Non-pigmented ciliary epithelial cell (primary cell): Measurements from ENCODE around the gene PHF21B.

Source experiments
- DNase-seq: peaks from one replicate; pipeline ENCODE4 v3.0.0-alpha.2; 2010; ENCODE audit warnings: low read depth

The PHF21B gene

DNA sequence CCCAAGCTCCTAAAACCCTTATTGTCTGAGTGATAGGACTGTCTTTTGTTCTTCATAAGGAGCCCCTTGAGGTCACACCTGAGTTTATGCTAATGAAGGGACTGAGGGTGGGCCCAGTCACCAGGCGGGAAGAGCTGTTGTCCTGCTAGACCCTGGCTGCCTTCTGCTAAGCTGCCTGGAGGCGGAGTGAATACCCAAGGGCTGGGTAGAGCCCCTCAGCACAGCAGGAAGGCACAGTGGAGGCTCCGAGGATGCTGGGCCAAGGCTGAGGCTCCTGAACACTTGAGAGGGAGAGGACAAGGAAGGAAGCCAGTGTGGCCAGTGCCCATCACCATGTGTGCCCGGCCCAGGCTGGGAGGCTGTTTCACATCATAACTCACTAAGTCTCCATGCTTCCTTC is 4.8 kb upstream of the PHF21B start:
- DNase-seq, result no peak

DNA sequence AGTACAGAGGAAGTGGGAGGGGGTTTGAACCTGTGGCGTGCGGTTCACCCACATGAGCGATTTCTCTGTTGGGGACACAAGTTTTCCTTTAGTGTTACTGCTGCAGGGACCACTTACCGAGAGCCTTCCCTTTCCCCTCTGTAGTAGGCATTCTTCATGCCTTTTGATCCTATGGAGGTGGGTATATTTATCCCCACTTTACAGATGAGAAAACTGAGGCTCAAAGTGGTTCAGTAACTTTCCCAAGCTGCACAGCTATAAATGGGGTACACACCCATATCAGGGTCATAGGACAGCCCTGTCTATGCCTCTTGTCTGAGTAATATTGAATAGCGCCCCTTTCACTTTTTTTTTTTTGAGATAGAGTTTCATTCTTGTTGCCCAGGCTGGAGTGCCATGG is 3.3 kb upstream of the PHF21B start:
- no peak for DNase-seq

DNA sequence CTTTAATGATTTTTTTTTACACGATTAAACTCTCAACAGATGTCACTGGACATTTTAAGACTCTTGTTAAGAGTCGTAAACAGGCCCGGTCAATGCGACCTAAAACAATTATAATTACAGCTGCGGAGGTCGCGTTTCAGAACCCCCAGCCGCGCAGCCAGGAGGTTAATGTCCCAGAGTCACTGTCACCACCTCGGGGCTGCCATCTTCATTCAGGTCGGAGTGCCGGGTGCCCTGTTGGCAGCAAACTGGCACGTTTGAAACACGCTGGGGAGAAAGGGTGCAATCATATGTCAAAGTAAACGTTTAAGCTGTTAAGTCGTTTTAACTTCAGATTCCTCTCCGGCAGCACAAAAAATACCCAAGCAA is 711 bp upstream of the PHF21B start:
- no peak for DNase-seq

GRCh38 chr22:45008751-45009605 is 827 bp downstream of the PHF21B start:
- no peak for DNase-seq

- DNase-seq, result no peak
Observed at GRCh38 chr22:45008186-45008681, 1.6 kb downstream of the PHF21B start.

DNA sequence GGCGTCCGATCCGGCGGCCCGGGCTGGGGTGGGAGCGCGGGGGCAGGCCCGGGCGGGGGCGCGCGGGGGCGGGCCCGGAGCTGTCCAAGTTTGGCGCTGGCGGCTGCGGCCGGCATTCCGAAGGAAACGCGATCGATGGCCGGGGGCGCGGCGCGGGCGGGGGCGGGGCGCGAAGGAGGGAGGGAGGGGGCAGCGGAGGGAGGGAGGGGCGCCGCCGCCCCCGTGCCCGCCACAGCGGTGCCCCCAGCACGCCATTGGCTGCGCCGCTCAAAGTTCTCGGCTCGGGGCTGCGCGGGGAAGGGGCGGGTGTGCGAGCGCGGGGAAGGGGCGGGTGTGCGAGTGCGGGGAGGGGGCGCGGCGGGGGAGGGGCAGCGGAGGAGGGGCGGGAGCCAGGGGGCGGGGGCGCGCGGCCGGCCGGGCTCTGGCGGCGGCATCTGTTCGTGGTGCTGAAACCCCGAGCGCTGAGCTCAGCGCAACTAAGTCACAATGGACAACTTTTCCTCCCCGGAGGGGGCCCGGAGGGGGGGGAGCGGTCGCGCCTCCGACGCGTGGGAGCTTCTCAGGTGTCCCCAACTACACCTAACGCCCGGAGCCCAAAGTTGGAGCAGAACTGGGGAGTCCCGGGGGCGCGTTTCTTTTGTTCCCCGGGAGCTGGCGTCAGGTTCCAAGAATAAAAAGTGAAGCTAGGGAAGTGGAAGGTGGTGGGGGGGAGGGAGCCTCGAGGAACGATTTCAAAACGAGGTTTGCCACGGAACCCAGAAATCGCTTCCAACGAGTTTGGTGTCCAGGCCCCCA is 2.2 kb downstream of the PHF21B start:
- no peak for DNase-seq

DNA sequence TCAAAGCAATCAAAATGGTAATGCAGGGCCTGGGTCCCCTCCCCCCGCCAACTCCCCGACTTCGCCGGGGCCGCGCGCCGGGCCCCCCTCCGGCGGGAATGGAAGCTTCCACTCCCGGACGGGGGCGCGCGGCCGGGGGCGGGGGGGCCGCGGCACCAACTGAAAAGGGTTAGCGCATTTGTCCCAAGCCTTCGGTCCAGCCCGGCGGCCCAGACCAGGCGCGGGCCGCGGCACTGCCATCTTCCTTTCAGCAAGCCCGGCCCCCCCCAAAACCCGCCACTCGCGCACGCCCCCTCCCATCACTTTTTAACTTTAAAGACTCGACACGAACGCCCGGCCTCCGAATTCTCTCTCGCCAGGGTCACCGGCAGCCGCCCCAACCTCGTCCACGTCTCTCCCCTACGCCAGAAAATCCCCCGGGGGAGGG is 2.8 kb downstream of the PHF21B start:
- no peak for DNase-seq

GRCh38 chr22:45006111-45006963 is 3.5 kb downstream of the PHF21B start:
- no peak for DNase-seq

GRCh38 chr22:45001653-45002052 is 8.2 kb downstream of the PHF21B start:
- DNase-seq, result no peak

GRCh38 chr22:45000330-45000729 is 9.5 kb downstream of the PHF21B start:
- no peak for DNase-seq

DNA sequence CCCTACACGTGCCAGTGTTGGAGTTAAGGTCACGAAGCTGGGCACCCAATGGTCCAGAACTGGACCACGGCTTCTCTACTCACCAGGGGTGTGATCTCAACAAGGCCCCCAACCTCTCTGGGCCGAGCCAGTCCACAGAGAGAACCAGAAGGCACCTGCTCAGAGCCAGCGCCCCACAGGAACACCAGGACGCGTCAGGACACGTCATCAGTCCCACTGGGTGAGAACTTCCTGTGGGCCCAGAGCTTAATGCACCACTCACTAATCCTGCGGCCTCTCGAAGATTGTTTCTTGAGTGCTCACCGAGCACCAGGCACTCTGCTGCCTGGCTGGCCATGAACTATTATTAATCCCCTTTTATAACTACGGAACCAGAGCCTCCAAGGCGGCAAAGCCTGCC is 10.1 kb downstream of the PHF21B start:
- DNase-seq, result no peak

GRCh38 chr22:44999231-44999630 is 10.6 kb downstream of the PHF21B start:
- no peak for DNase-seq

- DNase-seq, result no peak
Observed at GRCh38 chr22:44998296-44998695, 11.5 kb downstream of the PHF21B start.

DNA sequence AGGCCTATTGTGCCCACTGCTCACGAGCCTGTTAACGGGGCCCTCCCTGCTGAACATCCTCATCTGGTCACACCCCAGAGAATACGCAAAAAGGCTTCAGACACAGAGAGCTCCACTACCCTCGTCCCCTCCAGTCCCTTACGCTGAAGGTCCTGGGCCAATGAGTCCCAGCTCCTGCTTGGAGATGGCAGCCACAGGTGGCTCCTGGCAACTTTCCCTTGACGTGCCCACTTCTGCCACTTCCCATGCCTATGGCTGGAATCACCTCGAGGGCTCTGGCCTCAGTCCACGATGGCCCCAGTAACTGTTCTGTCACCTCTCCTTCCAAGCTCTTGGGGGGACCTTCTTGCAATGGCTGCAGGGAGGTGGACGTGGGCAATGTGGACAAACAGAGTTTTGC is 12.7 kb downstream of the PHF21B start:
- no peak for DNase-seq

- no peak for DNase-seq
Observed at GRCh38 chr22:44996648-44997047, 13.2 kb downstream of the PHF21B start.

DNA sequence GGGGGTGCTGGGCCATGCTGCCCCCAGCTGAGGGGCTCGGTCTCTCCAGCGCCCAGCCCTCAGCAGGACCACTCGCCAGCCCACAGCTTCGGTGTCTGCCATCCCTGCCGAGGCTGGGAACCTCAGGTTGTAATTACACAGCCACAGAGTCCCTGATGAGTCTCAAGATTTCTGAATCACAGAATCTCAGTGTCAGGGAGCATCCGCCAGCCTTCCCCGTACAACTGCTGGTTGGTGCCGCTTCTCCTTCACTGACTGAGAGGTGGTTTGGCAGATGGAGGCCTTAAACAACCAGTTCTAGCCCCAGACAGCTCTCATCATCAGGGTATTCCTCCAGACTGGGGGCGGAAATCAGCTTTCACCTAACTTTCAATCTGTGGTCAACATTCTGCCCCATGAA is 13.7 kb downstream of the PHF21B start:
- DNase-seq, result no peak

DNA sequence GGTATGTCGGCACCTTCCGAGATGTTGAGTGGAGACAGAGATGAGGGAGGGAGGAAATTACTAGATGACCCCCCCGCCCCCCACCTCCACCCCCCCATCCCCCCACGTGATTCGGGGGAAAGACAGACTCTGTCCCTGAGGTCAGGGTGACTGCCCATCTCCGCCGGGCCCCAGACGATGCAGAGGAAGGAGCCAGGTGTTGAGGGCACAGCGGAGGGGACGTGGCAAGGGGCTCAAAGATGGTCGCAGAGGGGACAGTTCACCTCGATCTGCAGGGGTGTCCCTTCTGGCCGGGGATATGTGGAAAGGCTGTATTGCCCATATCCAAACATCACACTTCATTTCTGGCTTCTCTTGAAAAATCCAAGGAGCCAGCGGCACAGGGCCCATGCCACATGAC is 14.1 kb downstream of the PHF21B start:
- DNase-seq, result no peak

DNA sequence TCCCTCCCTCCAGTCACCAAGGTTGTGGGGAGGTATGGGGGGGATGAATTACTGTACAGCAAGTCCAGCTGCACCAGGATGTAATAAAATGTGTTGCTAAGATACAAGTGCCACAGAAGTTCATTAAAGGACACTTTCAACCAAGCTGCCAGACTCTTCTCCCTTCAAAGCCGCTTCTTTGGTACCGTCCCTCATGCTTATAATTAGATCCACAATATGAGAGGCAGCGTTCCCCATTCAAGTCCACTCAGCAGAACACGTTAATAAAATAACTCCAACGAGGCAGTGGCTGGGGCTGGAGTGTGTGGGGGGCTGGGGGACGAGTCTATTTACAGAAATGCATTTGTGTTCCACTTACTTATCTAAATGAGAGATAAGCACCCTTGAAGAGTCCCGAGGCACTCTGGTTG is 14.7 kb downstream of the PHF21B start:
- DNase-seq, result no peak

GRCh38 chr22:44994399-44995104 is 15.3 kb downstream of the PHF21B start:
- DNase-seq, result no peak

DNA sequence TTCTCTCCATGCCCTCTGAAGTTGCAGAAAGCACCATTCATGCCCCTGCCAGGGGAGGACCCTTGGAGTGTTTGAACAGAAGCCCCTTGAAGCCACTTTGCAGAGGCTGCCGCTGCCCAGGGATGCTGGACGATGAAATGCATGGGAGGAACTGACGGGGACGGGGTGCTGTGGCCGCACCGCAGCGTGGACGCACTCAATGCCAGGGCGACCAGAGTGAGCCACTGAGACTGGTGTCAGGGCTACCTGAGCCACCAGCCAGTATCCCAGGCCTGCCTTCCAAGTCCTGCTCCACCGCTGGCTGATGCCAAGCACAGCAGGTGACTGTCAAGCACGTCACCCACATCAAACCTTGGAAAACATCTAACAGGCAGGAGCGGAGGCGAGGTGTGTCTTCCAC is 17.6 kb downstream of the PHF21B start:
- DNase-seq, result no peak

GRCh38 chr22:44991218-44991617 is 18.6 kb downstream of the PHF21B start:
- DNase-seq, result no peak

DNA sequence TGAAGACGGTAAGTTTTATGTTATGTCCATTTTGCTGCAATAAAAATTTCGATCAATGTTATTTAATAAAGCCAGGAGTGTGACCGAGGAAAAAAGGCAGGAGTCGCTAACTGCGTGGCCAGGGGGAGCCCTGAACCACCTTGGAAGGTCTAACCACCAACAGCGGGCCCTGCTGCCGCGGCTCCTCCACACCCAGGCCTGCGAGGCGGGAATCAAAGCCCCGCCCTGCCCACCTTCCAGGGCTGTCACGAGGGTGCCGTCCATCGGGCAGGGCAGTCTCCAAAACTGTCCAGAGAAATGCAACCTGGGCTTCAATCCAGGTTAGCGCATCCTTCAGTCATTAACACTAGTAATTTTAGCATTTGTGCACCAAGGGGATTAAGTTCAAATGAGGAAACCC is 19.0 kb downstream of the PHF21B start:
- DNase-seq, result no peak
